ENCODE results near the gene FNBP1. TPM values are rescaled to one million over a fixed set of nuclear protein-coding genes. Genes with fewer than 3 reads are reported as not detected.

FNBP1 gene
- total and polyA plus RNA-seq, 2 experiments from 2014 or later, result 26.6 to 28.8 TPM

DNA sequence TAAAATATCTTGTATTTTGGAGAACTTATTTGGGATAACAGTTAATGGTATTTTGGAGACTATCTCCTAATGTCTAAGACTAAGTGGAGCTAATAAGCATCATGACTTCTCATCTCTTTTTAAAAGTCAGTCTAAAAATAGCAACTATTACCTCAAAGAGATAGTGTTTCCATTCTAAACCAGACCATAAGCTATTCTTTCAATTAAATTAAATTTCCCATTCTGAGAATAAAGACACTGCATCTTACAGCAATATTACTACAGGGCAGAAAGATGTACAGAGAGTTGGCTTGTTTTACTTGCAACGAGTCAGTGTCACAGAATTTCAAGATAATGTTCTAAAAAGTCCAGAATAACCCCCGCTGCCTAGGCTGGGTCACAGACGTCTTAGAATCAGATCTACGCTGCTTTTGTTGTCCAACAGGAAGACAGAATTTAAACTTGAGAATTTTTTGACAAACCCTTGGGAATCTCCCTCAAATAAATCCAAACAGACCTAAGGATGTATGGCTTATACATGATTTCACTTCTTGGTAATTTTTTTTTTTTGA is 108.9 kb downstream of the FNBP1 start (continued):
- TF ChIP-seq, protein P1, sequence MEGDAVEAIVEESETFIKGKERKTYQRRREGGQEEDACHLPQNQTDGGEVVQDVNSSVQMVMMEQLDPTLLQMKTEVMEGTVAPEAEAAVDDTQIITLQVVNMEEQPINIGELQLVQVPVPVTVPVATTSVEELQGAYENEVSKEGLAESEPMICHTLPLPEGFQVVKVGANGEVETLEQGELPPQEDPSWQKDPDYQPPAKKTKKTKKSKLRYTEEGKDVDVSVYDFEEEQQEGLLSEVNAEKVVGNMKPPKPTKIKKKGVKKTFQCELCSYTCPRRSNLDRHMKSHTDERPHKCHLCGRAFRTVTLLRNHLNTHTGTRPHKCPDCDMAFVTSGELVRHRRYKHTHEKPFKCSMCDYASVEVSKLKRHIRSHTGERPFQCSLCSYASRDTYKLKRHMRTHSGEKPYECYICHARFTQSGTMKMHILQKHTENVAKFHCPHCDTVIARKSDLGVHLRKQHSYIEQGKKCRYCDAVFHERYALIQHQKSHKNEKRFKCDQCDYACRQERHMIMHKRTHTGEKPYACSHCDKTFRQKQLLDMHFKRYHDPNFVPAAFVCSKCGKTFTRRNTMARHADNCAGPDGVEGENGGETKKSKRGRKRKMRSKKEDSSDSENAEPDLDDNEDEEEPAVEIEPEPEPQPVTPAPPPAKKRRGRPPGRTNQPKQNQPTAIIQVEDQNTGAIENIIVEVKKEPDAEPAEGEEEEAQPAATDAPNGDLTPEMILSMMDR (conservative IDR thresholded peaks at IDR 0.05; ENCODE audit: low read depth in 2 of 2), result no peak
- no peak for TF ChIP-seq CREB1 (CRISPR knock-in tag; IDR thresholded peaks at IDR 0.05; ENCODE audit: low read depth)
- TF ChIP-seq, protein P2, sequence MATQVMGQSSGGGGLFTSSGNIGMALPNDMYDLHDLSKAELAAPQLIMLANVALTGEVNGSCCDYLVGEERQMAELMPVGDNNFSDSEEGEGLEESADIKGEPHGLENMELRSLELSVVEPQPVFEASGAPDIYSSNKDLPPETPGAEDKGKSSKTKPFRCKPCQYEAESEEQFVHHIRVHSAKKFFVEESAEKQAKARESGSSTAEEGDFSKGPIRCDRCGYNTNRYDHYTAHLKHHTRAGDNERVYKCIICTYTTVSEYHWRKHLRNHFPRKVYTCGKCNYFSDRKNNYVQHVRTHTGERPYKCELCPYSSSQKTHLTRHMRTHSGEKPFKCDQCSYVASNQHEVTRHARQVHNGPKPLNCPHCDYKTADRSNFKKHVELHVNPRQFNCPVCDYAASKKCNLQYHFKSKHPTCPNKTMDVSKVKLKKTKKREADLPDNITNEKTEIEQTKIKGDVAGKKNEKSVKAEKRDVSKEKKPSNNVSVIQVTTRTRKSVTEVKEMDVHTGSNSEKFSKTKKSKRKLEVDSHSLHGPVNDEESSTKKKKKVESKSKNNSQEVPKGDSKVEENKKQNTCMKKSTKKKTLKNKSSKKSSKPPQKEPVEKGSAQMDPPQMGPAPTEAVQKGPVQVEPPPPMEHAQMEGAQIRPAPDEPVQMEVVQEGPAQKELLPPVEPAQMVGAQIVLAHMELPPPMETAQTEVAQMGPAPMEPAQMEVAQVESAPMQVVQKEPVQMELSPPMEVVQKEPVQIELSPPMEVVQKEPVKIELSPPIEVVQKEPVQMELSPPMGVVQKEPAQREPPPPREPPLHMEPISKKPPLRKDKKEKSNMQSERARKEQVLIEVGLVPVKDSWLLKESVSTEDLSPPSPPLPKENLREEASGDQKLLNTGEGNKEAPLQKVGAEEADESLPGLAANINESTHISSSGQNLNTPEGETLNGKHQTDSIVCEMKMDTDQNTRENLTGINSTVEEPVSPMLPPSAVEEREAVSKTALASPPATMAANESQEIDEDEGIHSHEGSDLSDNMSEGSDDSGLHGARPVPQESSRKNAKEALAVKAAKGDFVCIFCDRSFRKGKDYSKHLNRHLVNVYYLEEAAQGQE (IDR thresholded peaks at IDR 0.05; ENCODE audit: unreplicated experiment), result no peak
- TF ChIP-seq POLR2AphosphoS5 (IDR thresholded peaks at IDR 0.05; ENCODE audit: low read depth), result no peak

DNA sequence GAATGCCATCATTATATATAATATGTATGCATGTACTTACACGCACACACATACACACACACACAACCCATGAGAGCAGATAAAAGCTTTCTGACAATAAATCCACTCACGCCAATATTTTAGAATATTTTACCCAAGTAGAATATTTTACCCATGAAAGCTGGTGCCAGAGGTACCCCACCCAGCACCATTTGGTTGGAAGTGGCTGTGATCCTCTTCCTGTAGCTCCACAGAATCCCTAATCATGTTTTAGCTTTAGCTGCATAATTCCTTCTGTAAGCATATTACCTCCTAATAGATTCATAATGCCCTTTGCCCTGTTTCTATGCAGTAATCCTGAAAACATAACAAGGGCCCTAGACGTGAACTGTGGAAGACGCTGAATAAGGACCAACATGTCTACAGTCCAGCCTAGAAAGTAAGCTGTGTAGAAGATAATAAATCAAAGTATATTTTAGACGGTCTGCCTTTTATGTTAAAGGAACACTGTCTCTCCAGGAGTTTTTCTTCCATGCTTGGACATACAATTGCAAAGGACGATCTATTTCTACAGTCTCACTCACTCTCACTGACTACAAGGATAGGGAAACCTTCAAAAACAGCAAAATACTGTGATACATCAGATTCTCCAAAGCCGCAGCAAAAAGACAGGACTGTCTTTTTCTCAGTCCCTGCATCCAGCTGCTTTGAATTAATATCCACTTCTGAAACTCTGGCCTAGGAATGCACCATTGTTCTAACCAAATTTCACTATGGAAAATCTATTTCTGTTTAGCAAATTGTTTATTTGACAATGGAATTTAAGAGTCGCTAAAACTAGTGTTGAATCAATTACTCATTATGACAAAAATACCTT is 109.6 kb downstream of the FNBP1 start:
- peaks cover 5% of the 10 kb centered on the region for H3K27me3 Mint-ChIP-seq (ENCODE audit: insufficient read depth, low read depth, poor library complexity)
- Histone ChIP-seq H3K4me1 (ENCODE audit: insufficient read depth) (peaks cover 29% of the 10 kb centered on the region), H3F3A (replicated peaks; ENCODE audit: low read depth) (no peaks in the 10 kb centered on the region; the same call in 1 of the 2 replicates), H2AFZ (no peak overlapping the region), H3K27ac (ENCODE audit: low read depth) (0 out of 2 replicates have a peak overlapping the region, but pooled peaks have one; percentile 9), H4K20me1 (replicated peaks; ENCODE audit: insufficient read depth) (no peaks in the 10 kb centered on the region), H3K4me3 (no peak overlapping the region), H3K36me3 (ENCODE audit: insufficient read depth) (no peaks in the 10 kb centered on the region), H3K79me2 (replicated peaks; ENCODE audit: insufficient read depth) (no peaks in the 10 kb centered on the region), H3K4me2 (no peak overlapping the region), H3K27me3 (ENCODE audit: insufficient read depth) (no peaks in the 10 kb centered on the region), H3K9me2 (ENCODE audit: insufficient read depth) (no peaks in the 10 kb centered on the region)
- DNase-seq (ENCODE audit: low spot score), result no peak
- H3K36me3 Mint-ChIP-seq (ENCODE audit: low read depth), result no peaks in the 10 kb centered on the region
- no peak overlapping the region for H3K4me3 Mint-ChIP-seq
- peaks cover 30% of the 10 kb centered on the region for H3K4me1 Mint-ChIP-seq
- TF ChIP-seq, protein P2 (IDR thresholded peaks at IDR 0.05; ENCODE audit: unreplicated experiment), result no peak
- TF ChIP-seq JUNB (IDR thresholded peaks at IDR 0.05; ENCODE audit: unreplicated experiment) (no peak), POLR2AphosphoS5 (IDR thresholded peaks at IDR 0.05; ENCODE audit: low read depth) (no peak), EZH2phosphoT487 (IDR thresholded peaks at IDR 0.05; ENCODE audit: unreplicated experiment) (no peak)
- TF ChIP-seq, protein P1 (conservative IDR thresholded peaks at IDR 0.05; ENCODE audit: low read depth in 2 of 2), result no peak
- no peaks in the 10 kb centered on the region; the same call in 2 of the 3 replicates for H3K9me3 Mint-ChIP-seq
- peak overlapping the region; percentile 89; the same call in 1 of the 2 replicates for H3K27ac Mint-ChIP-seq
- ATAC-seq, result no peak
